GM06990 (cell line): Measurements from ENCODE around the gene MLN.
"Not testable (repeated sequence)": the region's sequence is repeated elsewhere in the genome, so short reads cannot be mapped to it uniquely, and the experiment has no call there.

Experiments
- DNase-seq: peaks from one replicate; pipeline ENCODE4 v3.0.0-alpha.2; 2011; ENCODE audit not compliant: insufficient read length; ENCODE audit errors: extremely low read depth
- H3K27me3 ChIP-seq: replicated peaks from 2 replicates; pipeline ENCODE4 v1.6.0; 2011; ENCODE audit warnings: low read length; ENCODE audit not compliant: control insufficient read depth, insufficient read depth
- H3K36me3 ChIP-seq: 2 replicates; pipeline ENCODE4 v1.5.1; 2011; ENCODE audit warnings: low read length; ENCODE audit not compliant: control insufficient read depth, insufficient read depth
- H3K4me3 ChIP-seq: replicated peaks from 2 replicates; pipeline ENCODE4 v1.5.1; 2011; ENCODE audit warnings: low read depth, mild to moderate bottlenecking, control low read depth, low read length
- TF ChIP-seq, protein P1 (sequence below): IDR thresholded peaks from 2 replicates; pipeline ENCODE4 v1.5.1; 2011; ENCODE audit warnings: low read length, control low read depth, mild to moderate bottlenecking, inconsistent platforms; ENCODE audit not compliant: insufficient read depth, poor library complexity, severe bottlenecking

The MLN gene

DNA sequence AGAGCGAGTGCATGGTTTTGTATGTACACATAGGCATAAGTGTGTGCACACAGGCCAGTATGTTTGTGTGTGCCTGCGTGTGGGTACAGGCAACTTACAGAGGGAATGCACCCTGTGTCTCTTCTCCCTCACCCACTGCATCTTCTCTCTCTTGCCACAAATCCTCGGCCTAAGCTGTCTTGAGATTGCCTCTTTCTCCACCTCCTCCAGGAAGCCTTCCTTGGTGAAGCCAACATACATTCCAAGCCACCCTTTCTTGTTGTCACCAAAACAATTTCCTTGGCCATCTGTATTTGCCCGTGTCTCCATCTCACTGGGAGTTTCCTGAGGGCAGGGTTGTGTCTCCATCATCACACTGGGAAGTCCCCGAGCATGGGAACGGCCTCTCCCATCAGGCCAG is 29.8 kb upstream of the MLN start:
- no peak overlapping the region for H3K4me3 ChIP-seq

DNA sequence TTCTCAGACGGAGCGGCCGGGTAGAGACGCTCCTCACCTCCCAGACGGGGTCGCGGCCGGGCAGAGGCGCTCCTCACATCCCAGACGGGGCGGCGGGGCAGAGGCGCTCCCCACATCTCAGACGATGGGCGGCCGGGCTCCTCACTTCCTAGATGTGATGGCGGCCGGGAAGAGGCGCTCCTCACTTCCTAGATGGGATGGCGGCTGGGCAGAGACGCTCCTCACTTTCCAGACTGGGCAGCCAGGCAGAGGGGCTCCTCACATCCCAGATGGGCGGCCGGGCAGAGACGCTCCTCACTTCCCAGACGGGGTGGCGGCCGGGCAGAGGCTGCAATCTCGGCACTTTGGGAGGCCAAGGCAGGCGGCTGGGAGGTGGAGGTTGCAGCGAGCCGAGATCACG is 29.0 kb upstream of the MLN start:
- DNase-seq, H3K27me3 ChIP-seq, H3K36me3 ChIP-seq, H3K4me3 ChIP-seq: not testable (repeated sequence)

More for the DNA sequence above, 29.8 kb upstream of the MLN start:
- Histone ChIP-seq H3K36me3 (no peaks in the 10 kb centered on the region), H3K27me3 (no peaks in the 10 kb centered on the region; the same call in 1 of the 2 replicates)
- TF ChIP-seq, protein P1, sequence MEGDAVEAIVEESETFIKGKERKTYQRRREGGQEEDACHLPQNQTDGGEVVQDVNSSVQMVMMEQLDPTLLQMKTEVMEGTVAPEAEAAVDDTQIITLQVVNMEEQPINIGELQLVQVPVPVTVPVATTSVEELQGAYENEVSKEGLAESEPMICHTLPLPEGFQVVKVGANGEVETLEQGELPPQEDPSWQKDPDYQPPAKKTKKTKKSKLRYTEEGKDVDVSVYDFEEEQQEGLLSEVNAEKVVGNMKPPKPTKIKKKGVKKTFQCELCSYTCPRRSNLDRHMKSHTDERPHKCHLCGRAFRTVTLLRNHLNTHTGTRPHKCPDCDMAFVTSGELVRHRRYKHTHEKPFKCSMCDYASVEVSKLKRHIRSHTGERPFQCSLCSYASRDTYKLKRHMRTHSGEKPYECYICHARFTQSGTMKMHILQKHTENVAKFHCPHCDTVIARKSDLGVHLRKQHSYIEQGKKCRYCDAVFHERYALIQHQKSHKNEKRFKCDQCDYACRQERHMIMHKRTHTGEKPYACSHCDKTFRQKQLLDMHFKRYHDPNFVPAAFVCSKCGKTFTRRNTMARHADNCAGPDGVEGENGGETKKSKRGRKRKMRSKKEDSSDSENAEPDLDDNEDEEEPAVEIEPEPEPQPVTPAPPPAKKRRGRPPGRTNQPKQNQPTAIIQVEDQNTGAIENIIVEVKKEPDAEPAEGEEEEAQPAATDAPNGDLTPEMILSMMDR = no peak
- DNase-seq = no peak

DNA sequence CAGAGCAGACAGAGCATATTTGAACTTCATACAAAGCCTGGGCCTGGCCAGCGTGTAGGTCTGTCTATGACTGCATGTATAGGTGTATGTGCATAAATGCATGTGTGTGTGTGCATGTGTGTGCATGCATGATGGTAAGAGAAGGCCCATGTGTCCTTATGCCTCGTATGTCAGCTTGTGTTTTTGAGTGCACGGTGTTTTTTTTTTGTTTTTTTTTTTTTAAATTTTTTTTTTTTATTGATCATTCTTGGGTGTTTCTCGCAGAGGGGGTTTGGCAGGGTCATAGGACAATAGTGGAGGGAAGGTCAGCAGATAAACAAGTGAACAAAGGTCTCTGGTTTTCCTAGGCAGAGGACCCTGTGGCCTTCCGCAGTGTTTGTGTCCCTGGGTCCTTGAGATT is 27.9 kb upstream of the MLN start:
- not testable (repeated sequence) for H3K27me3 ChIP-seq, DNase-seq, H3K36me3 ChIP-seq, H3K4me3 ChIP-seq

DNA sequence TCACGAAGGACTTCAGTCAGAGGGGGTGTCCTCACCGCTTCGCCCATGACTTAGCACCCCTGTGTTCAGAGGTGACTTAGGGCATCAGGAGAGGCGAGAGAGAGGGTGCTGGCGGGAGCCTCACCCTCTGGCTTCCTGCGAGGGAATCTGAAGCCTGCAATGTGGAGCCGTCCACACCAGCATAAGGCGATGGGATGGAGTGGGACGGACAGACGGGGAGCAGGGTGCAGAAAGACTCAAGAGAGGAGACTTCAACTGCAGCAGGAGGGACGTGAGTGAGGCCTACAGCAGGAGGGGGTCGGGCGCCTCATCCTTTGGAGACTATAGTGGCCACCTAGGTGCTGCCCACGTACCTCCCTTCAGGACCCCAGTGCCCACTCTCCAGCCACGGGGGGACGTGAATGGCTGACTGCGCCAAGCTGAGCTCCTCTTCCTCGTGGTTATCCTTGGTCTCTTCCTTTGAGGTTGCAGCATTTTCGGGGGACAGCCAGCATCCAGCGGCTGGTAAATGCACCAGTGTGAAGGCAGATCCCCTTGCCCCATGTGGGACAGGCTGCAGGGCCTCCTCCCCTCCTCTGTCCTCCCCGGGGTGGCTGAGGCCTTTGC is 26.9 kb upstream of the MLN start:
- H3K27me3 ChIP-seq = no peaks in the 10 kb centered on the region; the same call in 1 of the 2 replicates
- no peaks in the 10 kb centered on the region for H3K36me3 ChIP-seq
- TF ChIP-seq, protein P1 = no peak
- no peak overlapping the region for H3K4me3 ChIP-seq
- no peak for DNase-seq

DNA sequence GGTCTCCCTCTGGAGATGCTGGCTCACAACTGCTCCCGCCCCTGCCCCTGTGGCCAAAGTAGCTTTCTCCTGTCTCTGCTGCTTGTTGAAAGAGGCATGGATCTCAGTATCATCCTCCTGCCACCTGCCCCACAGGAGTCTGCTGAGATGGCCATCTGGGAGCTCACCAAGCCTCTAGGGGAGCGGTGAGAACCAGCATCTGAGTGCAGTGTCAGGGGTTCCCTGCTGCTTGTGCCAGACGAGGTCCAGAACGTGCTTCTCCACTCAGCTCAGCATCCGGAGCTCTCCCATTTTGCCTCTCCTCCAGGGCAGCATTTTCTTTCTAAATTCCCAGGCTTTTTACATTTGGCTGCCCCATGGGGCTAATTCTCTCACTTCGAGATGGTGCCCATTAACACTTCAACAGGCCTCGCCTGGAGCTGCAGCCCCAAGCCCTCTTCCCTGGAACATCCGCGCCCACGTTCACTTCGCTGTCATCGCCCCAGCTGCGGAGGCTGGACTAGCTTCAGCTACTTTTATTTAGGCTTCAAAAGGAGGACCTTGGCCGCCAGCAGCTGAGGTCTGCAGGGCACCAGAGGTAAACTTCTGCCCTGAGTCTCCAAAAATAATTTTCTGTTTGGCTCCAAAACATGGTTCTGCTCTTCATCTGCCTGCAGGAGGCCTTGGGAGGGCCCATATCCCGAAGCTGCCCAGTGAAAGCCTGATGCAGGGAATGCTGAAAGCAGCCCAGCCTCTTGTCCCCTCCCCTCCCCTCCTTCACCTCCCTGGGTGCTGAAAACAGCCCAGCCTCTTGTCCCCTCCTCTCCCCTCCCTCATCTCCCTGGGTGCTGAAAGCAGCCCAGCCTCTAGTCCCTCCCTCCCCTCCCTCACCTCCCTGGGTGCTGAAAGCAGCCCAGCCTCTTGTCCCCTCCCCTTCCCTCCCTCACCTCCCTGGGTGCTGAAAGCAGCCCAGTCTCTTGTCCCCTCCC is 25.2 kb upstream of the MLN start:
- H3K36me3 ChIP-seq = no peaks in the 10 kb centered on the region
- no peaks in the 10 kb centered on the region; the same call in 1 of the 2 replicates for H3K27me3 ChIP-seq
- DNase-seq = no peak
- TF ChIP-seq, protein P1 = no peak
- no peak overlapping the region for H3K4me3 ChIP-seq

DNA sequence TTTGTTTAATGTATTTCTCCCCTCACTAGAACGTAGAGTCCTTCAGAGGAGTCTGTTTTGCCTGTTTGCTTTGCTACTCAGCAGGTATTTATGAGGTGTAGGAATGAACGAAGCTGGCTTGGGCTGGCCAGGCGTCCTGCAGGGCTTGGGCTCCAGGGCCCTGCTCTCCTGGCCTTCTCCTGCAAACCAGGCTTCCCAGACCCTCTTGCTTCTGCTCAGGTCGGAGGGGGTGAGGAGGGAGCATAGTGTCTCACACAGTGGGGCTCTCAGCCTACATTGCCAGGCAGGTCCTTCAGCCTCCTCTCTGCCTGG is 24.6 kb upstream of the MLN start:
- no peak for DNase-seq
- H3K27me3 ChIP-seq = no peaks in the 10 kb centered on the region; the same call in 1 of the 2 replicates
- TF ChIP-seq, protein P1 = no peak

More for the DNA sequence above, 24.6 kb upstream of the MLN start:
- no peak overlapping the region for H3K4me3 ChIP-seq
- no peaks in the 10 kb centered on the region for H3K36me3 ChIP-seq
